Measurements from ENCODE around the gene NMT1. TPM values are rescaled to one million over a fixed set of nuclear protein-coding genes. Genes with fewer than 3 reads are reported as not detected.

Gene NMT1
- total RNA-seq, 1 experiment from 2014 or later: 173 TPM

GRCh38 chr17:45114117-45114932 lies 53.2 kb downstream of the NMT1 start:
- intact Hi-C loops (cut with micrococcal nuclease; ENCODE audit: unreplicated experiment): no loop called here
- H3K9me3 Mint-ChIP-seq (ENCODE audit: unreplicated experiment): no peaks in the 10 kb centered on the region
- peak overlapping the region; percentile 67 for H3K27ac Mint-ChIP-seq (ENCODE audit: unreplicated experiment)
- no peak overlapping the region for H3K4me3 ChIP-seq (ENCODE audit: low read depth, low read length)
- no peak for TF ChIP-seq CTCF (IDR thresholded peaks at IDR 0.05; ENCODE audit: insufficient read depth in 1 of 2, low read depth in 1 of 2, low read length in 1 of 2, severe bottlenecking in 1 of 2, unreplicated experiment in 1 of 2)
- peak; percentile 40 to 65 for DNase-seq
- H3K4me1 Mint-ChIP-seq (ENCODE audit: low read depth, unreplicated experiment): peaks cover 6% of the 10 kb centered on the region
- CTCF ChIA-PET: interaction anchor here (0.5 to 0.9 kb wide), 2 partner anchors 20 to 21 kb away, joined by 3 to 4 read pairs; partner anchors contain the start of gene ACBD4
- H3K36me3 ChIP-seq (ENCODE audit: control insufficient read depth, insufficient read depth, low read length): peaks cover 2% of the 10 kb centered on the region; the same call in 1 of the 2 replicates
- H3K27me3 ChIP-seq (replicated peaks; ENCODE audit: control insufficient read depth, insufficient read depth, low read length): no peaks in the 10 kb centered on the region
- no peaks in the 10 kb centered on the region for H3K27me3 Mint-ChIP-seq (ENCODE audit: insufficient read depth, unreplicated experiment)
- H3K36me3 Mint-ChIP-seq (ENCODE audit: insufficient read depth, unreplicated experiment): peaks cover 61% of the 10 kb centered on the region
- H3K4me1 ChIP-seq: peaks cover 7% of the 10 kb centered on the region; the same call in 1 of the 2 replicates
- no TSS peak for BruUV-seq (replicated peaks)
- POLR2A ChIA-PET: no interaction called here
- no peaks in the 10 kb centered on the region for H3K9me3 ChIP-seq
- H3K4me3 Mint-ChIP-seq (ENCODE audit: unreplicated experiment): no peak overlapping the region

- Histone ChIP-seq H3K4me3 (ENCODE audit: low read depth, low read length) (no peak overlapping the region), H3K36me3 (ENCODE audit: control insufficient read depth, insufficient read depth, low read length) (peaks cover 2% of the 10 kb centered on the region; the same call in 1 of the 2 replicates), H3K9me3 (no peaks in the 10 kb centered on the region), H3K4me1 (peaks cover 7% of the 10 kb centered on the region; the same call in 1 of the 2 replicates), H3K27me3 (replicated peaks; ENCODE audit: control insufficient read depth, insufficient read depth, low read length) (no peaks in the 10 kb centered on the region)
- POLR2A ChIA-PET: no interaction called here
- peak overlapping the region; percentile 67 for H3K27ac Mint-ChIP-seq (ENCODE audit: unreplicated experiment)
- H3K9me3 Mint-ChIP-seq (ENCODE audit: unreplicated experiment): no peaks in the 10 kb centered on the region
- H3K27me3 Mint-ChIP-seq (ENCODE audit: insufficient read depth, unreplicated experiment): no peaks in the 10 kb centered on the region
- CTCF ChIA-PET: interaction anchor here (0.9 to 1.0 kb wide), 2 partner anchors 20 kb away, joined by 3 to 4 read pairs; partner anchors contain the start of gene ACBD4
- H3K4me1 Mint-ChIP-seq (ENCODE audit: low read depth, unreplicated experiment): peaks cover 6% of the 10 kb centered on the region
- no peak for TF ChIP-seq CTCF (IDR thresholded peaks at IDR 0.05; ENCODE audit: insufficient read depth in 1 of 2, low read depth in 1 of 2, low read length in 1 of 2, severe bottlenecking in 1 of 2, unreplicated experiment in 1 of 2)
- intact Hi-C loops (cut with micrococcal nuclease; ENCODE audit: unreplicated experiment): no loop called here
- no peak for DNase-seq
- H3K4me3 Mint-ChIP-seq (ENCODE audit: unreplicated experiment): no peak overlapping the region
- H3K36me3 Mint-ChIP-seq (ENCODE audit: insufficient read depth, unreplicated experiment): peaks cover 54% of the 10 kb centered on the region
- no TSS peak for BruUV-seq (replicated peaks)
Measured at GRCh38 chr17:45115015-45115625, 54.0 kb downstream of the NMT1 start.

- DNase-seq: no peak
- BruUV-seq (replicated peaks): no TSS peak
- Mint-ChIP-seq H3K4me1 (ENCODE audit: low read depth, unreplicated experiment) (peaks cover 6% of the 10 kb centered on the region), H3K4me3 (ENCODE audit: unreplicated experiment) (no peak overlapping the region), H3K9me3 (ENCODE audit: unreplicated experiment) (no peaks in the 10 kb centered on the region), H3K27ac (ENCODE audit: unreplicated experiment) (peak overlapping the region; percentile 25), H3K36me3 (ENCODE audit: insufficient read depth, unreplicated experiment) (peaks cover 46% of the 10 kb centered on the region), H3K27me3 (ENCODE audit: insufficient read depth, unreplicated experiment) (no peaks in the 10 kb centered on the region)
- peaks cover 2% of the 10 kb centered on the region; the same call in 1 of the 2 replicates for H3K36me3 ChIP-seq (ENCODE audit: control insufficient read depth, insufficient read depth, low read length)
- H3K9me3 ChIP-seq: no peaks in the 10 kb centered on the region
- no peak for TF ChIP-seq CTCF (IDR thresholded peaks at IDR 0.05; ENCODE audit: insufficient read depth in 1 of 2, low read depth in 1 of 2, low read length in 1 of 2, severe bottlenecking in 1 of 2, unreplicated experiment in 1 of 2)
- no peaks in the 10 kb centered on the region for H3K27me3 ChIP-seq (replicated peaks; ENCODE audit: control insufficient read depth, insufficient read depth, low read length)
- CTCF ChIA-PET: interaction anchor here (1.0 to 1.4 kb wide), 2 partner anchors 19 to 20 kb away, joined by 3 read pairs; partner anchors contain the start of gene ACBD4
- POLR2A ChIA-PET: no interaction called here
- peaks cover 7% of the 10 kb centered on the region; the same call in 1 of the 2 replicates for H3K4me1 ChIP-seq
- no peak overlapping the region for H3K4me3 ChIP-seq (ENCODE audit: low read depth, low read length)
- intact Hi-C loops (cut with micrococcal nuclease; ENCODE audit: unreplicated experiment): no loop called here
Measured at GRCh38 chr17:45115871-45116270, 54.8 kb downstream of the NMT1 start.

All from Caco-2 (cell line).